ENCODE data around the gene SLC8A1. TPM values are rescaled to one million over a fixed set of nuclear protein-coding genes. Genes with fewer than 3 reads are reported as not detected.

SLC8A1 gene
- total RNA-seq, 1 donor from 2014 or later: 6.0 TPM

GRCh38 chr2:40169430-40169829 lies 282.5 kb downstream of the SLC8A1 start:
- ATAC-seq (no peak), DNase-seq (ENCODE audit: low spot score) (no peak)

DNA sequence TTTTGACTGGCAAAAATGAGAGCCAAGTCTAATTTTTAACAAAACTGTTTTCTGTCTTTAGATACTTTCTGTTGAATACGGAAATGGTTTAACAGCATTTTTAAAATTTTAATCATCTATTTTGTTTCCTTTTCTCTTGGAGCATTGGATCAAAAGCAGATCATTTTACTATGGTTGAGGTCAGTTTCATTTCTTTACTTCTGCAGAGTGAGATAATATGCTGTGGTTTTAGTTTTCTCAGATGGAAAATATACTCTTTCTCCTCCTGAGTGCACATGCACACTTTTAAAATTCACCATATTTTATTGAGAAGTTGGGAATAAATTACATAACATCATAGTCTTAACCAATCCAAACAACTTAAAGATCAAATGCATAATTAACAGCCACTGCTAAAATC lies 283.3 kb downstream of the SLC8A1 start:
- ATAC-seq (no peak), DNase-seq (ENCODE audit: low spot score) (no peak)

DNA sequence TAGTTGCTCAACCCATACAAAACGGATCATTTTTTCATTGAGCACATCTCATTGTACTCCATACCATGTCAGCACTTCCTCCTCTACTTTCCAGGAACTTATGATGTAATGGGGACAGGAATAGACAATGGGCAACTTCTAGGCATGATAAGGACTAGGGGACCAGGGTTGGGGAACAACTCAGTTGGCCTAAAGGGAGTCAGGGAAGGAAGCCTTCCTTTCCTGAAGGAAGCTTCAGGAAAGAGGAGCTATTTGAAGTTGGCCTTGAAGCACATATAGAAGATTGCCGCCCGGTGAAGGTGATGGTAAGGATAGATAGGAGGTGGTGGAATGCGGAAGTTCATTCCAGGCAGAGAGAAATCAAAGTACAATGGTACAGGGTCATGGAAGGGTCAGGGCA lies 283.9 kb downstream of the SLC8A1 start:
- ATAC-seq: peak; percentile 30
- DNase-seq (ENCODE audit: low spot score): no peak

GRCh38 chr2:40166006-40166405 lies 285.9 kb downstream of the SLC8A1 start:
- DNase-seq (ENCODE audit: low spot score) (no peak), ATAC-seq (no peak)

- DNase-seq (ENCODE audit: low spot score) (no peak), ATAC-seq (no peak)
These were observed 286.4 kb downstream of the SLC8A1 start for GRCh38 chr2:40165509-40165844.

GRCh38 chr2:40164736-40165508 lies 287.0 kb downstream of the SLC8A1 start:
- ATAC-seq: peak; percentile 66

GRCh38 chr2:40161986-40162385 lies 289.9 kb downstream of the SLC8A1 start:
- DNase-seq (ENCODE audit: low spot score): no peak
- no peak for ATAC-seq

More at GRCh38 chr2:40164736-40165508, 287.0 kb downstream of the SLC8A1 start:
- DNase-seq (ENCODE audit: low spot score): no peak

- DNase-seq (ENCODE audit: low spot score) (no peak), ATAC-seq (no peak)
These were observed 291.1 kb downstream of the SLC8A1 start for GRCh38 chr2:40160751-40161218.

DNA sequence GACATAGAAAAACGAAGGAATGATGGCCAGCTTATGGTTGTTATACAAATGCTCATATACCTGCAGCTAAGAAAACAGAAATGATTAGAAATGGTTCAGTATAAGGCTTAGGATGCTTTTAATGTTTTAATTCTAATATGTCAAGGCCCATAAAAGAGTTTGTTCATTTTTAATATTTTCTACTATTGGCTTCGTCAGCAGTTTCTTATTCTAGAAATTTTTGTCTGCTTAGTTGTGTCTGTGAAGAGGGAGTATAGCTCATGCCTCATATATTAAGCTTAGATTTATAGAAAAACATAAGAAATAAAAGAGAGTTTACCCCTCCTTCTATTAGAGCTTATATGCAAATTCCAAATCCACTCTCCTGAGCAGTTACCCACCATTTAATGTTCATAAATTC lies 292.6 kb downstream of the SLC8A1 start:
- no peak for DNase-seq (ENCODE audit: low spot score)
- ATAC-seq: no peak

DNA sequence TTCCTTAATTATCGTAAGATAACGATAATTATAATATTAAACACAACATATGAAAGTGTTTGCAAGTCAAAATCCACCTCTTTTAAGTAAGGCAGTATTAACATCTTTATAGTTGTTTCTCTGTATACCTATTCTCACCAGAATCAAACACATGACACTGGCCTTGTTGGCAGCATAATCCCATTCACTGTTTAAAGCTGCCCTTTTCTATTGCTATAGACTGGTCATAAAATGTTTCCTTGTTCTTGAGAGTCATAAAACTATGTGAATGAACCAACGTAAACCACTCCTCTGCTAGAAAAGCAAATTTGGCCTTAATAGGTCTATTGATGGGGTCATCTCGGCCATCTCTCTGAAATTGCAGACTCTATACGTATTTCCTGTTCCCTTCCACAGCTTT lies 293.1 kb downstream of the SLC8A1 start:
- DNase-seq (ENCODE audit: low spot score) (no peak), ATAC-seq (no peak)

- ATAC-seq (no peak), DNase-seq (ENCODE audit: low spot score) (no peak)
These were observed 296.2 kb downstream of the SLC8A1 start for GRCh38 chr2:40155728-40156127.

DNA sequence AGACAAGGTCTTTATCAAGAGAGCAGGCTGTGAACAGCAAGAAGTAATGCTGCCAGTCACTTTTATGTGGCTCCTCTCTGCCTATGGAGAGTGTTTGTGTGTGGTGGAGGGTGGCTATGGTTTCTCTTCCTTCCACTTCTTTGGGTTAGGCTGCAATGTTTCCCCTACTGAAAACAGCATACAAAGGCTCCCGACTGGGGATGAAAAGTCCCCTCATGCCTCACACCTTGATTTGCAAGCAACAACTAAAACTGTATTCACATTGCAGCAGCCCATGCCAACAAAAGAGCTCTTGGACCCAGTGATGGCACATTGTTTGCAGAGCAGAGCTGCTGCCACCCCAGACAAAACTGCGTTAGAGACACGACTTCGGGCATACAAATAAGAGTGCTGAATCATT lies 301.6 kb downstream of the SLC8A1 start:
- DNase-seq (ENCODE audit: low spot score) (no peak), ATAC-seq (no peak)

DNA sequence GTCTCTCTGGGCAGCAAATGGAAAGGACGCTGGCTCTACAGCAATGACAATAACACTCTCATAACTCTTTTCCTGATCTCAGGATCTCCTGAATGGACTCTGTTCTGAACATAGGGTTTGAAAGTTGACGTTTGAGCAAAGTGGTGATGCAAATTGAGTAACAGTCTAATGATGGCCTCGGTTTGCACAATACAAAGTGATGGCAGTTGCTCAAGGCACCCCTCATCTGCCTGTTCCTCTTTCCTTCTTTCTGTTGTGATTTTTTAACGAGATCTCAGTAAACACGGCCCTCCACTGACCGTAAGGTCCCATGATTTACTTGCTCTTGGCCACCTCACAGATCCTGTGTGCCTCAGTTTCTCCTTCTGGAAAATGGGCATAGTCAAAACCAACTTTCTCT lies 303.6 kb downstream of the SLC8A1 start:
- ATAC-seq (no peak), DNase-seq (ENCODE audit: low spot score) (no peak)

- no peak for ATAC-seq
- no peak for DNase-seq (ENCODE audit: low spot score)
These were observed 304.5 kb downstream of the SLC8A1 start for GRCh38 chr2:40147360-40147759.

DNA sequence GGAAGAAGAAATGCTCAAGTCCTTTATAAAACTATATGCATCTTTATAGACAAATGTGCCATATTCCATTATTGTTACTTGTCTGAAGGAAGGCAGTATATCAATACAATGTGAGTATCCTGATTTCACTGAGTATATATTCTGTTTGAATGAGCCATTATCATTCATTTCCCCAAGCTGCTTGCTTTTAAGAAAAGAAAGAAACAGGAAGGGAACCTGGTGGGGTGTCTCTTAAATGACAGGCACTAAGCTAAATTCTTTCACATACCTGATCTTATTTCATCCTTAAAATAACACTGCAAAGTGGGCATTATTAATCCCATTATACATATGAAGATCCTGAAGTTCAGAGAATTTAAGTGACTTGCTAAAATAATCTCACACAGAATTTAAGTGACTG lies 307.9 kb downstream of the SLC8A1 start:
- no peak for DNase-seq (ENCODE audit: low spot score)
- no peak for ATAC-seq

GRCh38 chr2:40138314-40138713 lies 313.6 kb downstream of the SLC8A1 start:
- ATAC-seq (no peak), DNase-seq (ENCODE audit: low spot score) (no peak)

- ATAC-seq (no peak), DNase-seq (ENCODE audit: low spot score) (no peak)
These were observed 320.7 kb downstream of the SLC8A1 start for GRCh38 chr2:40131081-40131704.

- DNase-seq (ENCODE audit: low spot score) (no peak), ATAC-seq (no peak)
These were observed 321.5 kb downstream of the SLC8A1 start for GRCh38 chr2:40130251-40130994.

- ATAC-seq (no peak), DNase-seq (ENCODE audit: low spot score) (no peak)
These were observed 322.2 kb downstream of the SLC8A1 start for GRCh38 chr2:40129725-40130124.

GRCh38 chr2:40128796-40129195 lies 323.1 kb downstream of the SLC8A1 start:
- ATAC-seq (no peak), DNase-seq (ENCODE audit: low spot score) (no peak)

GRCh38 chr2:40127890-40128557 lies 323.9 kb downstream of the SLC8A1 start:
- no peak for DNase-seq (ENCODE audit: low spot score)

More at GRCh38 chr2:40127890-40128557, 323.9 kb downstream of the SLC8A1 start:
- ATAC-seq: no peak
